HepG2 (cell line): ENCODE results near the gene SALL4. TPM values are rescaled to one million over a fixed set of nuclear protein-coding genes. Genes with fewer than 3 reads are reported as not detected.

Experiments
- ARNT ChIP-seq: fragments of 450-650 bp; IDR thresholded peaks from 2 replicates; pipeline ENCODE4 v1.6.1; 2017
- BCL6 ChIP-seq: IDR thresholded peaks from 2 replicates; pipeline ENCODE4 v1.6.1; 2016; ENCODE audit warnings: missing genetic modification reagents, missing compliant biosample characterization
- DNMT3B ChIP-seq: conservative IDR thresholded peaks from 2 replicates; pipeline ENCODE4 v1.6.1; 2016; ENCODE audit warnings: missing biosample characterization, control low read depth
- FOXA1 ChIP-seq, 2 experiments: fragments of 450-650 bp in 1 of 2; sonication (generic) in 1 of 2; formaldehyde crosslinking in 1 of 2; IDR thresholded peaks; 2 replicates each; pipeline versions ENCODE4 v1.4.0 to v1.6.1; 2016 to 2020; ENCODE audit warnings: missing genetic modification reagents in 1 of 2
- HOXA9 ChIP-seq: sonication (generic); formaldehyde crosslinking; IDR thresholded peaks from 2 replicates; pipeline ENCODE4 v1.8.1; 2022; ENCODE audit warnings: missing genetic modification reagents, mild to moderate bottlenecking, moderate library complexity, borderline replicate concordance
- NFE2L2 ChIP-seq: fragments of 150-350 bp; IDR thresholded peaks from 2 replicates; pipeline ENCODE4 v1.6.1; 2014; ENCODE audit warnings: low read length
- SNAPC4 ChIP-seq: sonication (generic); formaldehyde crosslinking; IDR thresholded peaks from 2 replicates; pipeline ENCODE4 v1.4.0; 2020; ENCODE audit warnings: mild to moderate bottlenecking, missing genetic modification reagents
- SP4 ChIP-seq: sonication (generic); formaldehyde crosslinking; IDR thresholded peaks from 2 replicates; pipeline ENCODE4 v1.8.1; 2023; ENCODE audit warnings: mild to moderate bottlenecking, missing genetic modification reagents
- SSRP1 ChIP-seq: IDR thresholded peaks from 2 replicates; pipeline ENCODE4 v1.6.1; 2016; ENCODE audit warnings: control low read depth
- THAP8 ChIP-seq: sonication (generic); formaldehyde crosslinking; IDR thresholded peaks from 2 replicates; pipeline ENCODE4 v1.5.1; 2020; ENCODE audit warnings: missing genetic modification reagents, mild to moderate bottlenecking, borderline replicate concordance
- TIGD3 ChIP-seq: sonication (generic); formaldehyde crosslinking; IDR thresholded peaks from 2 replicates; pipeline ENCODE4 v1.5.1; 2020; ENCODE audit warnings: mild to moderate bottlenecking, missing genetic modification reagents, borderline replicate concordance
- ZBTB42 ChIP-seq: sonication (generic); formaldehyde crosslinking; IDR thresholded peaks from 2 replicates; pipeline ENCODE4 v1.5.0; 2020; ENCODE audit warnings: mild to moderate bottlenecking, missing genetic modification reagents
- ZNF235 ChIP-seq: sonication (generic); formaldehyde crosslinking; IDR thresholded peaks from 2 replicates; pipeline ENCODE4 v1.8.1; 2023; ENCODE audit warnings: mild to moderate bottlenecking, missing genetic modification reagents, borderline replicate concordance
- ZNF33A ChIP-seq: sonication (generic); formaldehyde crosslinking; IDR thresholded peaks from 2 replicates; pipeline ENCODE4 v1.5.1; 2020; ENCODE audit warnings: missing genetic modification reagents, mild to moderate bottlenecking, moderate library complexity, borderline replicate concordance
- ZNF574 ChIP-seq: sonication (generic); formaldehyde crosslinking; IDR thresholded peaks from 2 replicates; pipeline ENCODE4 v1.4.0; 2020; ENCODE audit warnings: missing genetic modification reagents
- ZNF737 ChIP-seq: sonication (generic); formaldehyde crosslinking; IDR thresholded peaks from 2 replicates; pipeline ENCODE4 v1.5.0; 2020; ENCODE audit warnings: missing genetic modification reagents, mild to moderate bottlenecking, borderline replicate concordance
- ZSCAN22 ChIP-seq: sonication (generic); formaldehyde crosslinking; IDR thresholded peaks from 2 replicates; pipeline ENCODE4 v1.4.0; 2020; ENCODE audit warnings: mild to moderate bottlenecking, missing genetic modification reagents
- polyA plus RNA-seq, 8 experiments: library from polyadenylated mRNA; depleted of rRNA in 3 of 8; stranded (reverse) in 7 of 8; unstranded in 1 of 8; fragments of >200 nt; fragmentation: Illumina TruSeq in 4 of 8; extraction: Trizol in 4 of 8; gene quantifications; 2 replicates each; pipeline versions ENCODE4 v1.2.1 to v1.2.3, GENCODE V29; 2011 to 2016; ENCODE audit warnings: low read depth in 4 of 8, missing spikeins in 1 of 8, mixed read lengths in 1 of 8; ENCODE audit not compliant: insufficient read depth in 1 of 8
- total RNA-seq, 5 experiments: library from RNA; depleted of rRNA; stranded (reverse); fragments of >200 nt; fragmentation: Illumina TruSeq; extraction: Trizol; gene quantifications; 2 replicates each; pipeline ENCODE4 v1.2.3, GENCODE V29; 2016; ENCODE audit warnings: low read depth in 1 of 5
- TF ChIP-seq, protein P1 (sequence below): sonication (generic); formaldehyde crosslinking; IDR thresholded peaks from 2 replicates; pipeline ENCODE4 v1.8.0; 2022; ENCODE audit warnings: mild to moderate bottlenecking, missing genetic modification reagents, moderate library complexity

Gene SALL4
- total and polyA plus RNA-seq, 2 of the 13 experiments (the other 11 are each of a cell fraction or from before 2014, with no cell fraction given) = 0.33 to 1.8 TPM

DNA sequence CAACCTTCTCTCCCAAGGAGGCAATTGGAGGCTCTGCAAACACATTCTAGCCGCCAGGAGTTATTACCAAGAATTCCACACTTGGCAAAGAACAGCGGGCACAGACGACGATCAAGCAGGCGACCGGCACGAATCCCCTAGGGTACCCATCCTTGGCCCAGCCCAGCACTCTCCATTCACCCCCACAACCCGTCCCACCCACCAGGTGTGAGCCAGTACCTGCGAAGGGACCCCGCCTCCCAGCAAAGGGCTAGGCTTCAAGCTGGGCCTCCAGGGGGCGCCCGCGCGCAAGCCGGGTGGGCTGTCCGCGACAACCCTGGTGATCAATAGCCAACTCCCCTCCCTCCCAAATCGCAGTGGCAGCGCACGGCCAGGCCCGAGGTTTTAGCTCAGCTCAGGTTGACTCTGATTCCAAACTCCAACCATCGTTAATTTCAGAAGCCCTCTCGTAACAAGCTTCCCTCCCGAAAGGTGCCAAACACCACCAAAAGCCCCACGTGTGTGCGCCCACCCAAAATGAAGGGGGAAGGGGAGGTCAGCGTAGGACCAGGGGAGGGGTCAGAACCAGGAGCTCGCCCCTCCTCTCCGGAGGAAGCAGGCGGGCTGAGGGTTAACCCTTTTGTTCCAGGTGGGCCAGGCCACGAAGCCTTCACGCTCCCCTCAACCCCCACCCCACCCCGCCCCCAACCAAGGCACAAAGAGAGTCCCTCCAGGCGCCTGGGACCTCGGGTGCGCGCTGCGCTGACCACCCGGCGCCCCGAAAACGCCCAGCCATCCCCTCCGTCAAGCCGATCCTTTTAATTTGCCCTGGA is 2.1 kb downstream of the SALL4 start (continued):
- TF ChIP-seq, protein P1, sequence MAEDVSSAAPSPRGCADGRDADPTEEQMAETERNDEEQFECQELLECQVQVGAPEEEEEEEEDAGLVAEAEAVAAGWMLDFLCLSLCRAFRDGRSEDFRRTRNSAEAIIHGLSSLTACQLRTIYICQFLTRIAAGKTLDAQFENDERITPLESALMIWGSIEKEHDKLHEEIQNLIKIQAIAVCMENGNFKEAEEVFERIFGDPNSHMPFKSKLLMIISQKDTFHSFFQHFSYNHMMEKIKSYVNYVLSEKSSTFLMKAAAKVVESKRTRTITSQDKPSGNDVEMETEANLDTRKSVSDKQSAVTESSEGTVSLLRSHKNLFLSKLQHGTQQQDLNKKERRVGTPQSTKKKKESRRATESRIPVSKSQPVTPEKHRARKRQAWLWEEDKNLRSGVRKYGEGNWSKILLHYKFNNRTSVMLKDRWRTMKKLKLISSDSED (CRISPR knock-in tag) = no peak
- peak; percentile 46; the same call in 1 of the 2 replicates for TF ChIP-seq ZNF235 (CRISPR knock-in tag)
- TF ChIP-seq ZBTB42 (CRISPR knock-in tag) = no peak
- TF ChIP-seq FOXA1 (IDR thresholded peaks at IDR 0.05) = no peak
- TF ChIP-seq FOXA1 (CRISPR knock-in tag; IDR thresholded peaks at IDR 0.05) = peak; percentile 43; the same call in 1 of the 2 replicates
- no peak for TF ChIP-seq THAP8 (CRISPR knock-in tag)
- no peak for TF ChIP-seq ZNF33A
- TF ChIP-seq ZSCAN22 (CRISPR knock-in tag) = no peak
- peak; percentile 40; the same call in 1 of the 2 replicates for TF ChIP-seq SP4 (CRISPR knock-in tag)
- TF ChIP-seq ARNT = no peak
- TF ChIP-seq BCL6 (CRISPR knock-in tag) = no peak
- TF ChIP-seq ZNF574 = peak; percentile 59; the same call in 1 of the 2 replicates
- no peak for TF ChIP-seq HOXA9 (CRISPR knock-in tag)
- no peak for TF ChIP-seq NFE2L2
- TF ChIP-seq TIGD3 (CRISPR knock-in tag) = no peak
- 0 out of 2 replicates have a peak, but pooled peaks have one; percentile 76 for TF ChIP-seq SSRP1
- no peak for TF ChIP-seq DNMT3B
- peak; percentile 51 for TF ChIP-seq SNAPC4 (CRISPR knock-in tag)
- no peak for TF ChIP-seq ZNF737
